Left lung (tissue), 10 donors: ENCODE results near the gene ITPK1. TPM values are rescaled to one million over a fixed set of nuclear protein-coding genes. Genes with fewer than 3 reads are reported as not detected.

Experiments used
- ATAC-seq: fragments of 200-7000 bp; cut with Tn5 transposase; one replicate; pipeline ENCODE4 v1.9.1; 2020; ENCODE audit warnings: moderate library complexity
- DNase-seq, 4 donors: peaks; one replicate each; pipeline ENCODE4 v3.0.0-alpha.2; 2013 to 2020
- H3K27ac ChIP-seq, 2 donors: fragments of 200-600 bp; sonication (generic) in 1 of 2; one replicate each; pipeline versions ENCODE4 v1.5.0 to v1.8.0; 2020 to 2021
- H3K27me3 ChIP-seq, 2 donors: fragments of 200-600 bp; sonication (generic) in 1 of 2; one replicate each; pipeline versions ENCODE4 v1.5.0 to v1.8.0; 2020 to 2021
- H3K36me3 ChIP-seq, 2 donors: fragments of 200-600 bp; sonication (generic) in 1 of 2; one replicate each; pipeline versions ENCODE4 v1.5.0 to v1.8.0; 2020 to 2021
- H3K4me1 ChIP-seq, 2 donors: fragments of 200-600 bp; one replicate each; pipeline ENCODE4 v1.8.0; 2021
- H3K4me3 ChIP-seq, 2 donors: fragments of 200-600 bp; sonication (generic) in 1 of 2; one replicate each; pipeline versions ENCODE4 v1.5.0 to v1.8.0; 2020 to 2021; ENCODE audit warnings: mild to moderate bottlenecking in 1 of 2
- H3K9me3 ChIP-seq, 2 donors: fragments of 200-600 bp; sonication (generic) in 1 of 2; one replicate each; pipeline versions ENCODE4 v1.5.0 to v1.8.0; 2020 to 2021
- intact Hi-C, 2 donors: fragments of 100-400 bp; cut with DNase I; formaldehyde crosslinking; loops; one replicate each; pipeline versions ENCODE4 v1.11.2 to v1.14.2; 2022
- polyA plus RNA-seq, 6 donors: library from polyadenylated mRNA; unstranded; fragments of 120-200 nt; gene quantifications; one replicate each; pipeline ENCODE4 v1.2.1, GENCODE V29; 2013; ENCODE audit not compliant: insufficient read length in 6 of 6
- total RNA-seq, 2 donors: library from RNA; stranded (reverse); fragmentation: NEBNext Ultra II Directional; extraction: Animal tissue kit (Norgen Biotek cat#: 25700); gene quantifications; one replicate each; pipeline ENCODE4 v1.2.1, GENCODE V29; 2021
- TF ChIP-seq, protein P1 (sequence below), 2 donors: fragments of 200-600 bp; sonication (generic) in 1 of 2; IDR thresholded peaks; one replicate each; pipeline versions ENCODE4 v1.5.0 to v1.8.0; 2021; ENCODE audit warnings: antibody characterized with exemption in 2 of 2
- donor health status: DM: no; HTN: yes; CAD: no.
- donor health status: DM: no; HTN: no; CAD: no.

Gene ITPK1
- total and polyA plus RNA-seq, 8 donors = 18.1 to 108 (median 20.8) TPM

DNA sequence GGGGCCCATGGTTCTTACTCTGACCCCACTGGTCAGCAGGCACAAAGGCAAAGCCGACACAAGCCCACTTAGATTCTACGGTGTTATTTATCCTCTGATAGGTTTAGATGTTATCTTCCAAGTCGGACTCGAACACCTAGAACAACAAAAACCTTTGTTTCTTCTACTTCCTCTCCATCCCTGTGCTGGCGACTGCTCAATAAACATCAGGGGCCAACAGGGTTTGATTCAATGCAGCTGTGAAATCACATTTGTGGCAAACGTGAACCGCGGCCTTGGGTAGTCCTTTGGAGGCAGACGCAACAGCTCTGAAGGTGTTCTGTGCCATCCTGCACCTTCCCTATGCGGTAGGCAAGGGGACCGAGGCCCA lies 105.6 kb downstream of the ITPK1 start:
- Histone ChIP-seq H3K36me3 (peaks cover 0 to 5% of the 10 kb centered on the region in 2 donors), H3K4me3 (no peak overlapping the region), H3K9me3 (no peaks in the 10 kb centered on the region), H3K27me3 (no peaks in the 10 kb centered on the region), H3K4me1 (peaks cover 4 to 59% of the 10 kb centered on the region in 2 donors), H3K27ac (no peak overlapping the region)
- intact Hi-C loops = no loop called here
- TF ChIP-seq, protein P1, sequence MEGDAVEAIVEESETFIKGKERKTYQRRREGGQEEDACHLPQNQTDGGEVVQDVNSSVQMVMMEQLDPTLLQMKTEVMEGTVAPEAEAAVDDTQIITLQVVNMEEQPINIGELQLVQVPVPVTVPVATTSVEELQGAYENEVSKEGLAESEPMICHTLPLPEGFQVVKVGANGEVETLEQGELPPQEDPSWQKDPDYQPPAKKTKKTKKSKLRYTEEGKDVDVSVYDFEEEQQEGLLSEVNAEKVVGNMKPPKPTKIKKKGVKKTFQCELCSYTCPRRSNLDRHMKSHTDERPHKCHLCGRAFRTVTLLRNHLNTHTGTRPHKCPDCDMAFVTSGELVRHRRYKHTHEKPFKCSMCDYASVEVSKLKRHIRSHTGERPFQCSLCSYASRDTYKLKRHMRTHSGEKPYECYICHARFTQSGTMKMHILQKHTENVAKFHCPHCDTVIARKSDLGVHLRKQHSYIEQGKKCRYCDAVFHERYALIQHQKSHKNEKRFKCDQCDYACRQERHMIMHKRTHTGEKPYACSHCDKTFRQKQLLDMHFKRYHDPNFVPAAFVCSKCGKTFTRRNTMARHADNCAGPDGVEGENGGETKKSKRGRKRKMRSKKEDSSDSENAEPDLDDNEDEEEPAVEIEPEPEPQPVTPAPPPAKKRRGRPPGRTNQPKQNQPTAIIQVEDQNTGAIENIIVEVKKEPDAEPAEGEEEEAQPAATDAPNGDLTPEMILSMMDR (IDR thresholded peaks at IDR 0.05) = no peak
- no peak for DNase-seq
- ATAC-seq = no peak

DNA sequence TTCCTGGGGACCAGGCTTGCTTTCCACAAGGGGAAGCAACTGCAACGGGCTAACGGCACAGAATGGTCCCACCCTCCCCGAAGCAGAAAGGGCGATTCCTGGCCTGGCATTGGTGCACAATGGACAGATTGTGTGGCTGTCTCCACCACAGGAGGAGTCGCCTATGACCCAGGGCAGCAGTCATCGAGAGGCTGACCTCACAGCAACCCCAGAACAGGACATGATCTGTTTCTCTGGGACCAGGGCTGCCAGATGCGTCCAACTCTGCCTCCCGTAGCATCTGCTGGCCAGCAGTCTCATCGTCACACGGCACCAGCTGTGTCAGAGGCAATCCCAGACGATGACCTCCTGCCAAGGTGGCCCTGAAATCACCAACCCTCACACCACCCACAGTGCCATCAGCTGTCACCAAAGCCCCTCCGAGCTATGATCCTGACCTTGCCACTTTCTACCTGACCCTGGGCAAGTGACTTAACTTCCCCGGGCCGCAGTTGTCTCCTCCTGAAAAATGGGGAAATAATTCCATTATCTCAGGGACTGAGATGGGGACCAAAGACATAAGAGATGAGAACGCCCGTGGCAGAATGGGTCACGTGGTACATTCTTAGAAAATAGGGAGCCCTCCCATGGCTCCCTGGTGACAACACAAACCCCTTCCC lies 106.1 kb downstream of the ITPK1 start:
- DNase-seq (no peak), ATAC-seq (peak; percentile 6)
- H3K27me3 ChIP-seq = no peaks in the 10 kb centered on the region
- H3K4me3 ChIP-seq = no peak overlapping the region
- H3K36me3 ChIP-seq = no peaks in the 10 kb centered on the region
- TF ChIP-seq, protein P1 (IDR thresholded peaks at IDR 0.05) = no peak
- H3K9me3 ChIP-seq = no peaks in the 10 kb centered on the region
- intact Hi-C loops = no loop called here
- peaks cover 4 to 58% of the 10 kb centered on the region in 2 donors for H3K4me1 ChIP-seq
- no peak overlapping the region for H3K27ac ChIP-seq

DNA sequence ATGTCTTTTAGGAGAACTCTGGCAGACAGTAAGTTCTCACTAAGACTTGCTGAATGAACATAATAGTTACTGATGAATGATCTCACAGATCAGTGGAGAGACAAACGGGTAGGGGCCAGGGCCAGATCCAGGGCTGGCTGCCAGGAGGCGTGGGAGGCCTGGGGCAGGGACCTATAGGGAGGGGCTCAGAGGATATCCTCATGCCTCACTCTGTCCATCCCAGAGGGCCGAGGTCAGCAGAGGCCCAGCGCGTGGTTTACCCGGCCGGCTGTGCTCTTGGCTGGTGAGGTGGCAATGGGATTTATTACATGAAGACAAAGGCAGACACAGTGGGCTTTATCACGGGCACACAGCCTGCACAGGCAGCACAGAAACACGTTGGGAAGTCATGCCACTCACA lies 107.3 kb downstream of the ITPK1 start:
- DNase-seq = peak in 1 of 4 donors; percentile 80
- TF ChIP-seq, protein P1 (IDR thresholded peaks at IDR 0.05) = no peak
- Histone ChIP-seq H3K4me1 (peaks cover 3 to 46% of the 10 kb centered on the region in 2 donors), H3K27ac (no peak overlapping the region), H3K9me3 (no peaks in the 10 kb centered on the region), H3K36me3 (no peaks in the 10 kb centered on the region), H3K4me3 (no peak overlapping the region), H3K27me3 (no peaks in the 10 kb centered on the region)
- intact Hi-C loops = no loop called here
- peak; percentile 38 for ATAC-seq

DNA sequence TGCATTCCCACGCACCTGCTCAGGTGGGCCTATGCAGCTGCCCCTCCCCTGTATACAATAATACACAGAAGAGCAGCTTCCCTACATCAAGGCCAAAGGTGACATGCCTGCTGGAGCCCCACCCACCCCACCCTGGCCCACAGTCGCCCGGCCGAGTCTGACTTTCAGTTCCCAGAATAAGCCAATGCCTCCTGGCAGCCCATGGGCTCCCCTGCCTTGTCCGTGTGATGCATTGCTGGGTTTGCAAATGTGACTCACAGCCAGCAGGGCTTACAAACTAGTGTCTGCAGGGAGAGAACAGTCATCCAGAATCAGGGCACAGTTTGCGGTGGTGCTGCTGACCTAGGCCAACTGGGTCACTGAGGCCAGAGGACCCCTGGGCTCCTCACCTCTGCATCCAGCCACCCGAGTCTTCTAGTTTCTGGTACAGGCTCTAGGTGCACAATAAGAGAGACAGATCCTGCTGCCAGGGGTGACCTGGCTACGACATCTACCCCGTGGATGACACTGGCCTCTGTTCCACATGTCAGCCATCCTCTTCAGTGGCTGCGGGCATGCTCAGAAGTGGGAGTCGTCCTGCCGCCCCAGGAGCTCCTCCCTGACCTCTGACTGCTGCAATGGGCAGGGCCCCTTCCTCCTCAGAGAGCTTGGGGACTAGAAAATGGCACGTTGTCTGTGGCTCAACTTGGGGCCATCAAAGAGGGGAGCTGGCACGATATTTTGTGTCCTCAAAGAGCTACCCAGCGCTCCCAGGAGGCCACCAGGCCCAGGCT lies 108.3 kb downstream of the ITPK1 start:
- peak overlapping the region in 1 of 2 donors; percentile 1 for H3K27ac ChIP-seq
- H3K9me3 ChIP-seq = no peaks in the 10 kb centered on the region
- intact Hi-C loops = no loop called here
- peak in 2 of 4 donors; percentile 56 to 68 for DNase-seq
- peak; percentile 61 for ATAC-seq
- TF ChIP-seq, protein P1 (IDR thresholded peaks at IDR 0.05) = no peak
- no peaks in the 10 kb centered on the region for H3K27me3 ChIP-seq
- H3K4me1 ChIP-seq = peaks cover 0 to 36% of the 10 kb centered on the region in 2 donors
- H3K36me3 ChIP-seq = no peaks in the 10 kb centered on the region
- H3K4me3 ChIP-seq = no peak overlapping the region

DNA sequence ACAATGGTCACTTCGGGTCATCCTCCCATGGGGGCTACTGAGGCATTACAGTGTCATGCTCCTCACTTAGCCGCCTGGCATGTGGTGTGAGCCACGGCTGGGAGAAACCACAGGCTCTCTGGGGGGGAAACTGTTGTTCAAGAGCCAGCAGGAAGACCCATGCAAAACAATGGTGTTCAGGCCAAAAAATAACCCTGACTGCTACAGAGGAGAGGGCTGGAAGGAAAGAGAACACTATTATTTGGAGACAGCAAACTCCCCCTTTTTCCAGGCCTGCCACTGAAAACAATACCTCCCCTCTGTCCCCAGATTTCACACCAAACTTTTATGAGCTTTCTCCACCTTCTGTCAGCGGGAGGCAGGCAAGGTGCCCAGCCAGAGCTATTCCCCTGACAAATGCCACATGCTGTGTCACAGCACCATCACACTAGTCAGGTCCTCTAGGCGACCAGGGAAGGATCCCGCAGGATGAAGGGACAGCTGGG lies 109.1 kb downstream of the ITPK1 start:
- Histone ChIP-seq H3K9me3 (no peaks in the 10 kb centered on the region), H3K4me3 (no peak overlapping the region), H3K27me3 (no peaks in the 10 kb centered on the region), H3K27ac (peak overlapping the region in 1 of 2 donors; percentile 8), H3K4me1 (peaks cover 0 to 34% of the 10 kb centered on the region in 2 donors), H3K36me3 (no peaks in the 10 kb centered on the region)
- DNase-seq (no peak), ATAC-seq (no peak)
- TF ChIP-seq, protein P1 (IDR thresholded peaks at IDR 0.05) = no peak
- intact Hi-C loops = no loop called here
